ENCODE measurements around the gene GCK.

The GCK gene

DNA sequence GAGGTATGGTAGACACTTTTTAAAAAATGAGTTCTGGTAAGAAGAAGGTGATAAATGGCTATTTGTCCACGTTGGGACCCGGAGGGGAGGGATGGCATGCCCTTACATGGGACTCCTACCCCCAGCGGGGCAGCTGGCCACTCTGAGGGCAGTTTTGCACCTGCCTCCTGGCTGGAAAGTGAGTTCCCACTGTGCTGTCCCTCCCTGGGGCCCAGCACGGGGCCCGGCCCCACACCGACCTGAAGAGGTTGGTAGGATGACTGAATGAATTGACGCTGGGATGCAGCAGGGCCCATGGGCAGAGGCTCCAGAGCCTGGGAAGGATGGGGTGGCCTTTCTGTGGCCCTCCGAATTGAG, 85.7 kb downstream of the GCK start:
- H3K9me3 ChIP-seq (replicated peaks in 1 of 2; ENCODE audit: control insufficient read depth in 2 of 2, insufficient read depth in 1 of 2, low read depth in 1 of 2, low read length in 2 of 2): no peaks in the 10 kb centered on the region
- H3K23ac ChIP-seq (ENCODE audit: low read depth, low read length, poor library complexity): no peak overlapping the region
- H2BK5ac ChIP-seq (ENCODE audit: low read length): peak overlapping the region; percentile 55
- no peak overlapping the region for H2AK5ac ChIP-seq (ENCODE audit: low read depth, low read length)
- H4K8ac ChIP-seq (ENCODE audit: low read depth, low read length): no peak overlapping the region
- WGBS, 2 donors (ENCODE audit: extremely low coverage in 2 of 2, insufficient read length in 2 of 2, insufficient replicate concordance in 1 of 2): no CpG with 5 or more reads among the region's 8 CpGs
- no peak overlapping the region for H3K27ac ChIP-seq (replicated peaks; ENCODE audit: low read length)
- H4K91ac ChIP-seq (ENCODE audit: low read depth, low read length, poor library complexity): no peak overlapping the region
- peak overlapping the region; percentile 87 for H3K18ac ChIP-seq (ENCODE audit: low read length)
- no peak overlapping the region for H3K4ac ChIP-seq (ENCODE audit: low read length)
- H3K4me2 ChIP-seq (ENCODE audit: insufficient read depth, low read length, poor library complexity, severe bottlenecking): peak overlapping the region; percentile 57
- H2BK15ac ChIP-seq (ENCODE audit: low read length): peak overlapping the region; percentile 62
- peaks cover 8 to 14% of the 10 kb centered on the region in 2 donors for H3K4me1 ChIP-seq (ENCODE audit: control insufficient read depth in 2 of 2, insufficient read depth in 1 of 2, low read depth in 1 of 2, low read length in 2 of 2)
- H3K9ac ChIP-seq (ENCODE audit: low read depth, low read length, poor library complexity): peak overlapping the region; percentile 47
- H3K14ac ChIP-seq (ENCODE audit: low read length): no peak overlapping the region
- H2BK120ac ChIP-seq (ENCODE audit: low read depth, low read length): no peak overlapping the region
- peak overlapping the region; percentile 43 to 73 for H3K4me3 ChIP-seq (ENCODE audit: low read length in 2 of 2)
- no peaks in the 10 kb centered on the region for H3K79me1 ChIP-seq (ENCODE audit: low read depth, low read length)
- H3K27me3 ChIP-seq (ENCODE audit: control insufficient read depth in 3 of 3, insufficient read depth in 3 of 3, low read depth in 1 of 3, low read length in 3 of 3): peaks cover 0 to 8% (median 5%) of the 10 kb centered on the region in 3 experiments
- peak overlapping the region; percentile 87 for H2AFZ ChIP-seq (ENCODE audit: low read length)
- peak overlapping the region; percentile 33 for H2BK12ac ChIP-seq (ENCODE audit: low read length)
- peaks cover 0 to 2% of the 10 kb centered on the region in 2 donors for H3K36me3 ChIP-seq (replicated peaks in 1 of 2; ENCODE audit: control insufficient read depth in 2 of 2, insufficient read depth in 2 of 2, low read length in 2 of 2)
- no peak for DNase-seq (ENCODE audit: low spot score)

DNA sequence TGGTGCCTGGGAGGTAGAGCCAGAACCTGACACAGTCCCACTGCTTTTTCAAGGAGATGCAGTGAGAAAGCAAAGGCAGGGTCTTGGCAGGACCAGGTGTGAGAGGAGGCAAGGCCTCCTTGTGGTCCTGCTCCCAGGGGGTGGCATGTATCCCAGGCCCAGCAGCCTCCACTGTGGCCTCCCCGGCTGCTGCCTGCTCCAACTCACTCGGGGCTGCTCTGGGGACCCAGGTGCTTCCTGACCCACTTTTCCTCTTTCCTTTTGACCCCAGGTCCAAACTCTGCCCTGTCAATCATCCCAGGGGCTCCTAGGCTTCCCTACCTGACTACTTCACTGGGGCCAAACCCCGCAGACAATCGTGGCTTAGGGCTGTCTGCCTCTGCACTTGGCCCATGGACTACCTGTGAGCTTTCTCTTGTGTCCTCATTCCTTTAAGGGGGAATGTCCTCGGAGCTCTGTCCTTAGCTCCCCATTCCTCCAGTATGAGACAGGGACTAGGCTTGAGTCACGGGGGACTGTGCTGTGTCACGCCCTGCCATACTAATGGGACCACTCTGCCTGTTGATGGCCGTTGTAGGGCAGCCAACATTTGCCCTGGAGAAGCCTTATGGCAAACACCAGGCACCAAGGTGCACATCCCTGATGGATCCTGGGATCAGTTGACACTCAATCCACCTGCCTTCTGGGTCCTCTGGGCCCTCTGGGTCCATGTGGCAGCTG, 86.2 kb downstream of the GCK start:
- no peak overlapping the region for H3K4me2 ChIP-seq (ENCODE audit: insufficient read depth, low read length, poor library complexity, severe bottlenecking)
- no peak overlapping the region for H3K9ac ChIP-seq (ENCODE audit: low read depth, low read length, poor library complexity)
- H2AK5ac ChIP-seq (ENCODE audit: low read depth, low read length): peak overlapping the region; percentile 1
- H3K18ac ChIP-seq (ENCODE audit: low read length): peak overlapping the region; percentile 39
- H3K27ac ChIP-seq (replicated peaks; ENCODE audit: low read length): no peak overlapping the region
- H2BK5ac ChIP-seq (ENCODE audit: low read length): no peak overlapping the region
- no peak overlapping the region for H2BK12ac ChIP-seq (ENCODE audit: low read length)
- H3K4ac ChIP-seq (ENCODE audit: low read length): no peak overlapping the region
- H4K91ac ChIP-seq (ENCODE audit: low read depth, low read length, poor library complexity): no peak overlapping the region
- H2BK15ac ChIP-seq (ENCODE audit: low read length): peak overlapping the region; percentile 80
- H3K36me3 ChIP-seq (replicated peaks in 1 of 2; ENCODE audit: control insufficient read depth in 2 of 2, insufficient read depth in 2 of 2, low read length in 2 of 2): peaks cover 0 to 2% of the 10 kb centered on the region in 2 donors
- H3K4me1 ChIP-seq (ENCODE audit: control insufficient read depth in 2 of 2, insufficient read depth in 1 of 2, low read depth in 1 of 2, low read length in 2 of 2): peaks cover 8 to 14% of the 10 kb centered on the region in 2 donors
- H3K27me3 ChIP-seq (ENCODE audit: control insufficient read depth in 3 of 3, insufficient read depth in 3 of 3, low read depth in 1 of 3, low read length in 3 of 3): peaks cover 0 to 8% (median 5%) of the 10 kb centered on the region in 3 experiments
- peak overlapping the region; percentile 87 for H2AFZ ChIP-seq (ENCODE audit: low read length)
- no peak overlapping the region for H3K14ac ChIP-seq (ENCODE audit: low read length)
- no peaks in the 10 kb centered on the region for H3K9me3 ChIP-seq (replicated peaks in 1 of 2; ENCODE audit: control insufficient read depth in 2 of 2, insufficient read depth in 1 of 2, low read depth in 1 of 2, low read length in 2 of 2)
- WGBS, 2 donors (ENCODE audit: extremely low coverage in 2 of 2, insufficient read length in 2 of 2, insufficient replicate concordance in 1 of 2): no CpG with 5 or more reads among the region's 8 CpGs
- no peak for DNase-seq (ENCODE audit: low spot score)
- no peak overlapping the region for H3K23ac ChIP-seq (ENCODE audit: low read depth, low read length, poor library complexity)
- H3K4me3 ChIP-seq (ENCODE audit: low read length in 2 of 2): peak overlapping the region in 1 of 2 donors; percentile 43
- H2BK120ac ChIP-seq (ENCODE audit: low read depth, low read length): no peak overlapping the region
- H4K8ac ChIP-seq (ENCODE audit: low read depth, low read length): no peak overlapping the region
- H3K79me1 ChIP-seq (ENCODE audit: low read depth, low read length): no peaks in the 10 kb centered on the region

DNA sequence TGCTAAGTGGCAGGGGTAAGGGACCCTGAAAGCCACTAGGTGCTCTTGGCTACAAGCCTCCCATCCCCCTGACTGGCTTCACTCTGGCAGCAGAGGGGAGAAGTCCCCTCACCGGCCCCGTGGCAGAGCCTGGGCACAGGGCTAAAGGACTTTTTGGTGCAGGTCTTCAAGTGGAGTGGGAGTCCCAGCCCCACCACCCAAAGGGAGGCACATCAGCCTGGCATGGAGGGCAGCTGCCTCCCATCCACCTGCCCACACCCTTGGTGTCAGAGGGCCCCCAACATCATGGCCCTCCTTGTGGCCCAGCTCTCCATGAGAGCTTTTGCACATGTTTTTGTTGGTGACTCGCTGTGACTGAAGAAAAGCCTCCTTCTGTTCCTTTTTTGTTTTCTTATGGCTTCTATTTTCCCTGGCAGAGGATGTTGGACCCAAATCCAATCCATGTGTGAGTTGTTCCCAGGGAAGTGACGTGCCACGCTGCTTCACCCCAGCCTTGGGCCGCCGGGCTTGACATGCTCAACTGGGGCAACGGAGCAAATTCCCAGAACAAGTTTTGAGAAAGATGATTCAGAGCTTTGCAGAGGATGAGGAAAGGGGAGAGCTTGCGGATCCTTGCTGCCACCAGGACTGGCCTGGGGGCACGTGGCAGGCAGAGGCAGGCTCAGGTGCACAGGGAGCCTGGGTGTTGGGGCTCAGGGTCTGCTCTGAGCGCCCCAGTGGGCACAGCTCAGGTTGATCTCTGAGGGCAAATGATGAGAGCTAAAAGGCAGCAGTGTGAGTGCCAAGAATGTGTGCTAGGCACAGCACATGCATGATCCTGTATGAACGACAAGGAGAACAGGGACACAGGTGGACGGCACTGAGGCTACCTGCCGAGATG, 87.0 kb downstream of the GCK start:
- no peaks in the 10 kb centered on the region for H3K9me3 ChIP-seq (replicated peaks in 1 of 2; ENCODE audit: control insufficient read depth in 2 of 2, insufficient read depth in 1 of 2, low read depth in 1 of 2, low read length in 2 of 2)
- H3K36me3 ChIP-seq (replicated peaks in 1 of 2; ENCODE audit: control insufficient read depth in 2 of 2, insufficient read depth in 2 of 2, low read length in 2 of 2): no peaks in the 10 kb centered on the region
- no peaks in the 10 kb centered on the region for H3K79me1 ChIP-seq (ENCODE audit: low read depth, low read length)
- peaks cover 8 to 14% of the 10 kb centered on the region in 2 donors for H3K4me1 ChIP-seq (ENCODE audit: control insufficient read depth in 2 of 2, insufficient read depth in 1 of 2, low read depth in 1 of 2, low read length in 2 of 2)
- no peak overlapping the region for H4K91ac ChIP-seq (ENCODE audit: low read depth, low read length, poor library complexity)
- no peak overlapping the region for H2BK12ac ChIP-seq (ENCODE audit: low read length)
- peak overlapping the region; percentile 1 for H2AK5ac ChIP-seq (ENCODE audit: low read depth, low read length)
- H3K4me2 ChIP-seq (ENCODE audit: insufficient read depth, low read length, poor library complexity, severe bottlenecking): no peak overlapping the region
- no peak overlapping the region for H3K14ac ChIP-seq (ENCODE audit: low read length)
- H3K9ac ChIP-seq (ENCODE audit: low read depth, low read length, poor library complexity): no peak overlapping the region
- H3K4me3 ChIP-seq (ENCODE audit: low read length in 2 of 2): no peak overlapping the region
- H3K27me3 ChIP-seq (ENCODE audit: control insufficient read depth in 3 of 3, insufficient read depth in 3 of 3, low read depth in 1 of 3, low read length in 3 of 3): peaks cover 0 to 8% (median 5%) of the 10 kb centered on the region in 3 experiments
- H3K18ac ChIP-seq (ENCODE audit: low read length): peak overlapping the region; percentile 35
- no peak overlapping the region for H4K8ac ChIP-seq (ENCODE audit: low read depth, low read length)
- no peak overlapping the region for H3K23ac ChIP-seq (ENCODE audit: low read depth, low read length, poor library complexity)
- peak overlapping the region; percentile 80 for H2BK15ac ChIP-seq (ENCODE audit: low read length)
- H2BK5ac ChIP-seq (ENCODE audit: low read length): no peak overlapping the region
- H3K4ac ChIP-seq (ENCODE audit: low read length): no peak overlapping the region
- peak overlapping the region; percentile 18 for H2AFZ ChIP-seq (ENCODE audit: low read length)
- no peak overlapping the region for H2BK120ac ChIP-seq (ENCODE audit: low read depth, low read length)
- H3K27ac ChIP-seq (replicated peaks; ENCODE audit: low read length): no peak overlapping the region
- no CpG with 5 or more reads among the region's 14 CpGs for WGBS, 2 donors (ENCODE audit: extremely low coverage in 2 of 2, insufficient read length in 2 of 2, insufficient replicate concordance in 1 of 2)
- no peak for DNase-seq (ENCODE audit: low spot score)

All from neuronal stem cell (in vitro differentiated cells).